HCT116 (cell line): ENCODE results near the gene LRP1B. TPM values are rescaled to one million over a fixed set of nuclear protein-coding genes. Genes with fewer than 3 reads are reported as not detected.

Experiments used
- ATAC-seq: fragments of 200-7000 bp; cut with Tn5 transposase; 2 replicates; pipeline ENCODE4 v1.9.1; 2020; ENCODE audit warnings: mild to moderate bottlenecking, moderate library complexity
- BruUV-seq: library from RNA; stranded (reverse); fragments of 400-500 nt; replicated peaks from 2 replicates; lab custom pipeline; 2021; lab: Mats Ljungman, UMichigan
- CTCF ChIA-PET: fragments of 300-600 bp; sonication (Branson Sonifier 250); formaldehyde crosslinking; loops from one replicate; lab custom pipeline; 2021; ENCODE audit warnings: antibody characterized with exemption; lab: Charles Lee
- POLR2A ChIA-PET: fragments of 300-600, 350-600 bp; sonication (Branson Sonifier 250); formaldehyde crosslinking; loops from one replicate; lab custom pipeline; 2021; ENCODE audit warnings: antibody characterized with exemption; lab: Charles Lee
- RAD21 ChIA-PET, 2 experiments: fragments of 300-600 bp; sonication (Branson Sonifier 250); formaldehyde crosslinking; loops; one replicate each; lab custom pipeline; 2023; ENCODE audit warnings: low total read pairs in 2 of 2; ENCODE audit not compliant: uncharacterized antibody in 2 of 2, unreplicated experiment in 2 of 2, low non-redundant PET in 1 of 2; lab: Charles Lee
- DNase-seq: peaks from one replicate; pipeline ENCODE4 v3.0.0-alpha.2; 2010; ENCODE audit warnings: low read depth, low spot score
- H2AFZ ChIP-seq: fragments of 200-600 bp; shearing (Covaris generic), sonication (generic); 2 replicates; pipeline ENCODE4 v1.6.1; 2017; ENCODE audit warnings: low read depth, mixed run types, mixed read lengths, antibody characterized with exemption, low read length; ENCODE audit not compliant: poor library complexity, severe bottlenecking
- H3K27ac ChIP-seq: 2 replicates; pipeline ENCODE4 v1.5.1; 2012; ENCODE audit warnings: low read depth, low read length
- H3K27me3 ChIP-seq: fragments of 200-600 bp; sonication (generic); 2 replicates; pipeline ENCODE4 v1.6.1; 2016; ENCODE audit warnings: mixed run types, low read length, mixed read lengths; ENCODE audit not compliant: insufficient read depth
- H3K36me3 ChIP-seq, 2 experiments: fragments of 200-500 bp in 1 of 2; fragments of 200-600 bp in 1 of 2; sonication (Bioruptor generic) in 1 of 2; sonication (generic) in 1 of 2; 2 replicates each; pipeline versions ENCODE4 v1.5.1 to v1.6.1; 2014 to 2016; ENCODE audit warnings: low read length in 2 of 2, inconsistent platforms in 1 of 2, mixed read lengths in 1 of 2, mixed run types in 1 of 2; ENCODE audit not compliant: insufficient read depth in 2 of 2, control insufficient read depth in 1 of 2
- H3K4me1 ChIP-seq, 2 experiments: fragments of 200-600 bp in 1 of 2; sonication (generic) in 1 of 2; 2 replicates each; pipeline versions ENCODE4 v1.5.1 to v1.6.1; 2012 to 2017; ENCODE audit warnings: low read length in 2 of 2, inconsistent platforms in 1 of 2, mild to moderate bottlenecking in 1 of 2, mixed read lengths in 1 of 2, mixed run types in 1 of 2, moderate library complexity in 1 of 2; ENCODE audit not compliant: insufficient read depth in 2 of 2, control insufficient read depth in 1 of 2
- H3K4me2 ChIP-seq: fragments of 200-600 bp; sonication (generic); 2 replicates; pipeline ENCODE4 v1.6.1; 2017; ENCODE audit warnings: mixed run types, low read length, mixed read lengths
- H3K4me3 ChIP-seq, 2 experiments: fragments of 200-600 bp in 1 of 2; sonication (generic) in 1 of 2; replicated peaks in 1 of 2; 2 replicates each; pipeline ENCODE4 v1.5.1; 2011 to 2016; ENCODE audit warnings: low read length in 2 of 2, control low read depth in 1 of 2, low read depth in 1 of 2, mild to moderate bottlenecking in 1 of 2, mixed read lengths in 1 of 2, mixed run types in 1 of 2
- H3K79me2 ChIP-seq: fragments of 200-600 bp; sonication (generic); 2 replicates; pipeline ENCODE4 v1.6.1; 2017; ENCODE audit warnings: mild to moderate bottlenecking, mixed run types, low read length, moderate library complexity, mixed read lengths; ENCODE audit not compliant: insufficient read depth
- H3K9ac ChIP-seq: fragments of 200-600 bp; sonication (generic); 2 replicates; pipeline ENCODE4 v1.6.1; 2016; ENCODE audit warnings: low read length, mixed read lengths
- H3K9me2 ChIP-seq: fragments of 200-600 bp; sonication (generic), shearing (Covaris generic); 2 replicates; pipeline ENCODE4 v1.6.1; 2017; ENCODE audit warnings: mixed run types, mild to moderate bottlenecking, moderate library complexity; ENCODE audit not compliant: insufficient read depth
- H3K9me3 ChIP-seq, 2 experiments: fragments of 200-500 bp in 1 of 2; fragments of 200-600 bp in 1 of 2; sonication (Bioruptor generic) in 1 of 2; sonication (generic) in 1 of 2; 2 replicates each; pipeline ENCODE4 v1.6.1; 2014 to 2017; ENCODE audit warnings: low read length in 2 of 2, mixed read lengths in 2 of 2, inconsistent platforms in 1 of 2, low read depth in 1 of 2, mild to moderate bottlenecking in 1 of 2, mixed run types in 1 of 2, moderate library complexity in 1 of 2; ENCODE audit not compliant: control insufficient read depth in 1 of 2, insufficient read depth in 1 of 2
- H4K20me1 ChIP-seq: fragments of 200-600 bp; sonication (generic), shearing (Covaris generic); 2 replicates; pipeline ENCODE4 v1.6.1; 2017; ENCODE audit warnings: mixed run types, mild to moderate bottlenecking, moderate library complexity; ENCODE audit not compliant: insufficient read depth
- ATF3 ChIP-seq: IDR thresholded peaks from 2 replicates; pipeline ENCODE4 v1.6.1; 2012
- CBX3 ChIP-seq: IDR thresholded peaks from 2 replicates; pipeline ENCODE4 v1.6.1; 2012; ENCODE audit warnings: low read depth
- CEBPB ChIP-seq: IDR thresholded peaks from 2 replicates; pipeline ENCODE4 v1.6.1; 2012; ENCODE audit warnings: low read depth
- EGR1 ChIP-seq: IDR thresholded peaks from 2 replicates; pipeline ENCODE4 v1.6.1; 2012; ENCODE audit warnings: low read depth
- EZH2 ChIP-seq: fragments of 200-600 bp; sonication (generic); IDR thresholded peaks from 2 replicates; pipeline ENCODE4 v1.6.1; 2017; ENCODE audit warnings: antibody characterized with exemption, mixed run types
- EZH2phosphoT487 ChIP-seq: fragments of 200-600 bp; IDR thresholded peaks from 2 replicates; pipeline ENCODE4 v1.6.1; 2018; ENCODE audit warnings: antibody characterized with exemption, borderline replicate concordance
- JUND ChIP-seq: IDR thresholded peaks from 2 replicates; pipeline ENCODE4 v1.6.1; 2012
- MAX ChIP-seq: IDR thresholded peaks from 2 replicates; pipeline ENCODE4 v1.6.1; 2012
- POLR2A ChIP-seq: IDR thresholded peaks from 2 replicates; pipeline ENCODE4 v1.7.0; 2011; ENCODE audit warnings: borderline replicate concordance; ENCODE audit not compliant: insufficient read depth, insufficient read length; ENCODE audit errors: extremely low read depth
- POLR2AphosphoS5 ChIP-seq: IDR thresholded peaks from 2 replicates; pipeline ENCODE4 v1.6.1; 2011; ENCODE audit warnings: mild to moderate bottlenecking, low read depth, low read length, moderate library complexity
- RAD21 ChIP-seq: IDR thresholded peaks from 2 replicates; pipeline ENCODE4 v1.6.1; 2012; ENCODE audit warnings: low read depth, mild to moderate bottlenecking
- SIN3A ChIP-seq: IDR thresholded peaks from 2 replicates; pipeline ENCODE4 v1.6.1; 2012; ENCODE audit warnings: low read depth
- SRF ChIP-seq: IDR thresholded peaks from 2 replicates; pipeline ENCODE4 v1.6.1; 2012; ENCODE audit warnings: low read depth
- TCF7L2 ChIP-seq: IDR thresholded peaks from 2 replicates; pipeline ENCODE4 v1.7.0; 2011; ENCODE audit warnings: borderline replicate concordance, inconsistent platforms; ENCODE audit not compliant: insufficient read depth, insufficient read length; ENCODE audit errors: extremely low read depth
- YY1 ChIP-seq: IDR thresholded peaks from 2 replicates; pipeline ENCODE4 v1.6.1; 2011; ENCODE audit warnings: low read length, low read depth, moderate library complexity, mild to moderate bottlenecking; ENCODE audit not compliant: insufficient replicate concordance; ENCODE audit errors: extremely low read depth
- ZBTB33 ChIP-seq: IDR thresholded peaks from 2 replicates; pipeline ENCODE4 v1.6.1; 2011; ENCODE audit warnings: mild to moderate bottlenecking, low read length, moderate library complexity; ENCODE audit not compliant: insufficient replicate concordance; ENCODE audit errors: extremely low read depth
- ZFX ChIP-seq: fragments of 450-650 bp; IDR thresholded peaks from 2 replicates; pipeline ENCODE4 v1.6.1; 2017
- ZNF274 ChIP-seq: fragments of 200-500 bp; sonication (Bioruptor generic); IDR thresholded peaks from 2 replicates; pipeline ENCODE4 v1.6.1; 2014; ENCODE audit warnings: mild to moderate bottlenecking, low read depth, low read length, inconsistent platforms
- intact Hi-C: fragments of 100-400 bp; cut with micrococcal nuclease; formaldehyde crosslinking; loops from 2 replicates; pipeline ENCODE4 v1.10.0; 2022
- total RNA-seq: library from RNA; stranded (reverse); gene quantifications from one replicate; pipeline ENCODE4 v1.2.1, GENCODE V29; 2021; ENCODE audit not compliant: unreplicated experiment

LRP1B gene
- total RNA-seq, 1 experiment from 2014 or later = 0.34 TPM

- no peak for DNase-seq
- Histone ChIP-seq H3K4me3 (no peak overlapping the region), H3K79me2 (no peaks in the 10 kb centered on the region), H3K9me3 (no peaks in the 10 kb centered on the region), H3K36me3 (no peaks in the 10 kb centered on the region), H3K27ac (no peak overlapping the region), H4K20me1 (no peaks in the 10 kb centered on the region), H2AFZ (no peak overlapping the region), H3K9ac (no peak overlapping the region), H3K27me3 (no peaks in the 10 kb centered on the region), H3K4me2 (no peak overlapping the region), H3K4me1 (no peaks in the 10 kb centered on the region), H3K9me2 (no peaks in the 10 kb centered on the region; the same call in 1 of the 2 replicates)
- ChIA-PET POLR2A (no interaction called here), CTCF (no interaction called here), RAD21 (no interaction called here)
- no peak for ATAC-seq
- TF ChIP-seq ZFX = no peak
- TF ChIP-seq SRF = no peak
- no peak for TF ChIP-seq ZNF274
- no peak for TF ChIP-seq YY1
- TF ChIP-seq EZH2 = no peak
- no peak for TF ChIP-seq EZH2phosphoT487
- no peak for TF ChIP-seq TCF7L2
- no TSS peak for BruUV-seq
- intact Hi-C loops = no loop called here
Observed at GRCh38 chr2:141499123-141499522, 631.7 kb downstream of the LRP1B start.

GRCh38 chr2:141498561-141498960, 632.3 kb downstream of the LRP1B start:
- POLR2A ChIA-PET = no interaction called here
- CTCF ChIA-PET = no interaction called here
- H3K4me2 ChIP-seq = no peak overlapping the region
- DNase-seq (no peak), ATAC-seq (no peak)
- no peak overlapping the region for H3K9ac ChIP-seq
- intact Hi-C loops = no loop called here
- no peaks in the 10 kb centered on the region for H3K4me1 ChIP-seq
- no peaks in the 10 kb centered on the region for H3K27me3 ChIP-seq
- no peaks in the 10 kb centered on the region; the same call in 1 of the 2 replicates for H3K9me2 ChIP-seq
- H4K20me1 ChIP-seq = no peaks in the 10 kb centered on the region
- BruUV-seq = no TSS peak
- H3K4me3 ChIP-seq = no peak overlapping the region
- no peaks in the 10 kb centered on the region for H3K36me3 ChIP-seq
- H2AFZ ChIP-seq = no peak overlapping the region
- RAD21 ChIA-PET = no interaction called here
- TF ChIP-seq SIN3A = no peak
- TF ChIP-seq EGR1 = no peak
- no peak for TF ChIP-seq CEBPB
- TF ChIP-seq CBX3 = no peak
- no peak for TF ChIP-seq POLR2AphosphoS5
- TF ChIP-seq MAX = no peak
- no peak for TF ChIP-seq ATF3
- no peak for TF ChIP-seq POLR2A
- TF ChIP-seq ZNF274 = no peak
- no peak for TF ChIP-seq EZH2
- no peak for TF ChIP-seq EZH2phosphoT487
- TF ChIP-seq RAD21 = no peak
- no peak for TF ChIP-seq JUND
- TF ChIP-seq ZBTB33 = no peak
- H3K79me2 ChIP-seq = no peaks in the 10 kb centered on the region
- H3K9me3 ChIP-seq = no peaks in the 10 kb centered on the region
- no peak overlapping the region for H3K27ac ChIP-seq
